Measurements from ENCODE around the gene MANEAL. TPM values are rescaled to one million over a fixed set of nuclear protein-coding genes. Genes with fewer than 3 reads are reported as not detected.
A peak's percentile ranks its signal among the peaks of the same experiment; 100 is the strongest.

MANEAL gene
- total and polyA plus RNA-seq, 2 of the 13 experiments (the other 11 are each of a cell fraction or from before 2014, with no cell fraction given): 20.8 to 26.4 TPM

- peak; percentile 95 for TF ChIP-seq ZNF33A (CRISPR knock-in tag; IDR thresholded peaks at IDR 0.05; ENCODE audit: borderline replicate concordance)
- peak; percentile 99 for TF ChIP-seq AKNA (CRISPR knock-in tag; IDR thresholded peaks at IDR 0.05; ENCODE audit: borderline replicate concordance)
- peak; percentile 100 for TF ChIP-seq ZNF547 (CRISPR knock-in tag; IDR thresholded peaks at IDR 0.05)
- TF ChIP-seq ZNF607 (CRISPR knock-in tag; IDR thresholded peaks at IDR 0.05; ENCODE audit: borderline replicate concordance): peak; percentile 98
- peak; percentile 58; the same call in 1 of the 2 replicates for TF ChIP-seq HIC2 (CRISPR knock-in tag; IDR thresholded peaks at IDR 0.05; ENCODE audit: low read depth)
- peak; percentile 88 for TF ChIP-seq YEATS4 (CRISPR knock-in tag; IDR thresholded peaks at IDR 0.05; ENCODE audit: borderline replicate concordance)
- TF ChIP-seq KLF6 (CRISPR knock-in tag; IDR thresholded peaks at IDR 0.05): peak; percentile 100
- TF ChIP-seq ZNF766 (CRISPR knock-in tag; IDR thresholded peaks at IDR 0.05; ENCODE audit: borderline replicate concordance): peak; percentile 100
- peak; percentile 49; the same call in 1 of the 2 replicates for TF ChIP-seq PHF8 (CRISPR knock-in tag; IDR thresholded peaks at IDR 0.05)
- peak; percentile 81 for TF ChIP-seq MED1 (CRISPR knock-in tag; IDR thresholded peaks at IDR 0.05)
- TF ChIP-seq MTA3 (CRISPR knock-in tag; IDR thresholded peaks at IDR 0.05): peak; percentile 97
- peak; percentile 94 for TF ChIP-seq CCDC6 (CRISPR knock-in tag; IDR thresholded peaks at IDR 0.05)
- TF ChIP-seq PREB (CRISPR knock-in tag; IDR thresholded peaks at IDR 0.05): peak; percentile 99
- TF ChIP-seq SIN3B (IDR thresholded peaks at IDR 0.05; ENCODE audit: low read length): peak; percentile 42; the same call in 1 of the 2 replicates
- TF ChIP-seq MIER2 (CRISPR knock-in tag; IDR thresholded peaks at IDR 0.05): peak; percentile 99
- peak; percentile 81 for TF ChIP-seq GATAD1 (CRISPR knock-in tag; IDR thresholded peaks at IDR 0.05)
- TF ChIP-seq ZBTB20 (CRISPR knock-in tag; IDR thresholded peaks at IDR 0.05; ENCODE audit: borderline replicate concordance, low read depth): peak; percentile 99
- TF ChIP-seq ZNF3 (CRISPR knock-in tag; IDR thresholded peaks at IDR 0.05): peak; percentile 94
- TF ChIP-seq TERF1 (CRISPR knock-in tag; IDR thresholded peaks at IDR 0.05): peak; percentile 99
- no peak for TF ChIP-seq ZNF572 (CRISPR knock-in tag; IDR thresholded peaks at IDR 0.05)
- TF ChIP-seq POLR2A (IDR thresholded peaks at IDR 0.05; ENCODE audit: insufficient read depth in 1 of 2, low read depth in 2 of 2, low read length in 2 of 2): no peak
- peak; percentile 99 for TF ChIP-seq EHMT2 (IDR thresholded peaks at IDR 0.05; ENCODE audit: borderline replicate concordance, low read depth, low read length)
- TF ChIP-seq ZFP36L2 (CRISPR knock-in tag; IDR thresholded peaks at IDR 0.05): peak; percentile 99
These were observed 29.2 kb upstream of the MANEAL start (continued) for GRCh38 chr1:37764414-37764825.

Data from HepG2 (cell line).